NCI-H1436 treated with DMSO at 0.1 percent for 48 hours (cell line): ENCODE measurements around the gene TGFBR2.

Source experiments
- DNase-seq: peaks from one replicate; lab custom pipeline; 2025; lab: John Stamatoyannopoulos, UW

Gene TGFBR2

GRCh38 chr3:30606301-30607031 is at the start of gene TGFBR2:
Gene TGFBR2, plus strand, starts transcription at chr3:30606601. Its CDS starts 283 bp downstream, at chr3:30606884.
- DNase-seq, result no peak

DNA sequence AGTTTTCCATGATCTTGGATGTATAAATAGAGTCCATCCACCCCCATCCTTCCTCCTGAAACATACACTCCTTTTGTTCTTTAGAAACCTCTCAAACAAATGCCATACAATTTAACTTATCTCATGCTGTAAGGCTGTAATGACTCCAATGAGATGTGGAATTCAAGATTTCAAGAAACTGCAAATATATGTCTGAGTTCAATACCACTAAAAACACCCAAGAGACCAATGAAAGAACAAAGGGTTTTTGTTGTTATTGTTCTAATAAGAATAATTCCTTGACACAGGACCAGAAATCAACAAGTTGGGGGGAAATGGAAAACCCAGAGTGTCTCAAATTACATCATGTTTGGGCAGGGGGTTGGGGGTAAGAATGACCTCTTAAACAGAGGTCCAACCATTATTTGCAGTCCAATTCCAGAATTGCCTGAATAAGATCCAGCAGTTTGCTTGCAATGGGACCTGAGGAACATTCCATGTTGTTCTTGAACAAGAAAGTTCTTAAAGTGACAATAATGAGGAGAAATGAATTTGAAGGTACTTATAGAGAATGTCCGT is 48.6 kb upstream of the TGFBR2 start:
- no peak for DNase-seq

- DNase-seq, result no peak
These were observed 42.4 kb upstream of the TGFBR2 start for GRCh38 chr3:30563956-30564355.

DNA sequence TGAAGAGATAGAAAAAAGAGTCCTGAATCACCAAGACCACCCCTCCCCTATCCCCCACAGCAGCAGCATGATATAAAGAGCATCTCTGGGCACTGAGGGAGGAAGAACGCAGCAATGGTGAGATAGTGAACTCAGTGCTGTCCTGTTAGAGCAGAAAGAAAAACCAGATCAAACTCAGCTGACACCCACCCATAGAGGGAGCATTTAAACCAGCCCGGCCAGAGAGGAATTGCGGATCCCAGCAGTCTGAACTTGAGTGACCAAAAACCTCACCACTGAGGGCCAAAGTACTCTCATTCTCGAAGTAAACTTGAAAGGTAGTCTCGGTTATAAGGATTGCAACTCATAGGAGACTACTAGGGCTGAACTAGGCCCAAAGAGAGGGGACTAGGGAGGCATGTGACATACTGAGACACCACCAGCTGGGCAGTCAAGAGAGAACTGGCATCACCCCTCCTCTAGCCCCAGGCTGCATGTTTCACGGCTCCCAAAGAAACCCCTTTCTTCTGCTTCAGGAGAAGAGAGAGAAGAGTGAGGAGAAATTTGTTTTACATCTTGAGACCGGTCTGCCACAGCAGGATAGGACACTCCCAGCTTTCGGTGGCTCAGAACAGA is 39.2 kb upstream of the TGFBR2 start:
- no peak for DNase-seq

DNA sequence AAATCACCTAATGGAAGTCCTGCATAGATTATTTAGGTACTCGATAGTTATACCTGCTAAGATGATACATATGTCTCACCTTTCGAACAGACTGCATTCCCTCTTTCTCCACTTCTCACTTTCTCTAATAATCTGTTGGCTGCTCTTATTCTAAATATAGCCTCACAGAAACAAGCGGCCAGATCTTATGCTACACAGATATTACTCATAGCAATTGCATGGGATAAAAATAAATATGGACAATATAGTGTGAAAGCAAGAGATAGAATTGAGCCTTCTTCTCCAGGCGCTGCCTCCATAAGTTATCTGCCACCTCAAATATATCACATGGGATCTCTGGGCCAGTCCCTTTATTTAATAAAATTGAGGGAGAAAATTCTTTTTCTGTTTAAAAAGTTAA is 29.5 kb upstream of the TGFBR2 start:
- DNase-seq, result no peak

GRCh38 chr3:30577788-30578187 is 28.6 kb upstream of the TGFBR2 start:
- DNase-seq, result no peak

- DNase-seq, result no peak
These were observed 27.9 kb upstream of the TGFBR2 start for GRCh38 chr3:30578479-30578878.

- no peak for DNase-seq
These were observed 27.3 kb upstream of the TGFBR2 start for GRCh38 chr3:30578986-30579579.

- DNase-seq, result no peak
These were observed 25.3 kb upstream of the TGFBR2 start for GRCh38 chr3:30581067-30581585.

DNA sequence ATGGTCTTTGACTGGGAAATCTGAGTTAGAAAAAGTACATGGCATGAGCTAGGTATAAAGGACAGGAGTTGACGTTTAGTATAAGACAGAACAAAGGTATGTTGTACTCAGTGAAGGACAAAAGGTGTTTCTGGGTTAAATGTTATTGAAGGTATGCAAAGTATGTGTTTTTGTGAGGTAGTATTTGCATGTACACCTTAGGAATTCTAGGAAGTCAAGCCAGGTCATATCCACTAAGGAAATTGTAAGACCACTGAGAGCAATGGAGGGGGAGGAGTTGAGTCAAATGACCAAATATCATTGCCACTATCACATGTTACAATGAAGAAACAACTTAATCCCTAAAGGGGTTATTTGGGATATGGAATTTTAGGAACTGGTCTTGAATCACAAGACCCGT is 24.4 kb upstream of the TGFBR2 start:
- no peak for DNase-seq

DNA sequence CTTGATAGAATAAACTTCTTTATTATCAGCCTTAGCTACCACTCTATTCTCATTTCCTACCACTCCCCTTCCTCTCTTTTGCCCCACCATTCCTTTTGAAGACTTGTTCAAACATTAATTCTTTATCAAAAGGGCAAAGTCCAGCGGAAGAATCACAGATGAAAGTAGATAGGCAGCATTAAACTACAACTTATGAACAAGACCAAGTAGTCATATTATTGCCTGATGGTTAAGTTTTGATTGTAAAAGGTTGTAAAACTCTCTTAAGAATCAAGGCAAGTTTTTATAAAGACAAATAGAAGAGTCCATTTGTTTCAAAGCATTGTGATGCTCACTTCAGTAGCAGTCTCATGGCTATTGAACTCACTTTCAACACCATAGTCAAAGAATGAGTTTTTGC is 22.4 kb upstream of the TGFBR2 start:
- no peak for DNase-seq

DNA sequence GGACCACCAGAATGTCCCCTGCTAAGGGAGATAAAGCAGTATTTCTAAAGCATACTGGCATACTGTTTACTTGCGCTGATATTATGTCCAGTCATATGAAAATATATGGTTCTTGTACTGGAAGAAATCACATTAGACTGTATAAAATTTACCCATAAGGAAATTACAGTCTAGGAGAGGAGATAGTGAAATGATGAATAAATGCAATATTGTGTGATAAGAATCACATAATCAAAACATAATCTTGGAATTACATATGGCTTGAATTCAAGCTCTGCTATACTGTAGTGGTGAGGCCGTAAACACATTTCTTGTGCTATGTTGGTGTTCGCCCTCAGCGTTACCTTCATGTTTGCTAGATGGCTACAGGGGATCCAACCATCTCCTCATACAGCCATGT is 20.7 kb upstream of the TGFBR2 start:
- DNase-seq, result no peak

- DNase-seq, result no peak
These were observed 20.1 kb upstream of the TGFBR2 start for GRCh38 chr3:30586096-30586805.

GRCh38 chr3:30586806-30587486 is 19.5 kb upstream of the TGFBR2 start:
- no peak for DNase-seq

DNA sequence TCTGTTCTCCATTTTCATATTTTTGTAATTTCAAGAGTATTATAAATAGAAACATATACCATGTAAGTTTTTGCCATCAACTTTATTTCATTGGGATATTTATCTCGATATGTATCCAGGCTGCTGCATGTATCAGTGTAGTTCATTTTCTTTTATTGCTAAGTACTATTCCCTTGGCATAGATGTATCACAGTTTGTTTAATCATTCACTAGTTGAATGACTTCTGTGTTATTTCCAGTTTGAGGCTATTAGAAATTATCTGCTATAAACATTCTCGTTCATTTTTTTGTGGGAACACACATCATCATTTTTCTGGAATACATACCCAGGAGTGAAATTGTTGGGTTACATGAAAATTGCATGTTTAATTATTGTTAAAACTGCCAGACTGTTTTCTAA is 18.5 kb upstream of the TGFBR2 start:
- no peak for DNase-seq

- DNase-seq, result no peak
These were observed 10.2 kb upstream of the TGFBR2 start for GRCh38 chr3:30596152-30596551.

DNA sequence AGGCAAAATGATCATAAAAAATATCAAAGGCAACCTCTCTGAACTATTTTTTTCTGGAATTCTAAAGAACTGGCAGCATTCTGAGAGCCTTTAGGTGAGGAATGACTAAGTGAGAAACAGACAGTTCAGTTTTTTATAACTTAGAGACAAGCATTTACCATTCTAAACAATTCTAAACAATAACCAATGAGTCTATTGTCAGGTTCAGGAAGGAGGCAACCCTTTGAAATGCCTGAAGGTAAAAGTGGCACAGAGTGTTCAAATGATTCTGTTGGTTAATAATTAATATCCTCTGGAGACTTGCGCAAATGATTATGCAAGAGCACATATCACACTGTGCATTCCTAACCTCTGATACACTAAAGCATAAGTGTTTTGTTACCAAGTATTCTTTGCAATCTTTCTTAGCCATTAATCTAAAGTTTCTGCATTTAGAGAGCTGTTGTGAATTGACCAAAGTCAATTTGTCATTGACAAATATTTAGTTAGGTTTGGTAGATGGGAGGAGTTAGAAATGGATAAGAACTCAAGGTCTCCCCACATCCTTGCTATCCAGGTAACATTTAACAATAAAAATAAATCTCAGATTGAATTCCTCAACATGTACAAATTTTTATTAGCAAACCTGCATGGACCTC is 9.2 kb upstream of the TGFBR2 start:
- DNase-seq, result no peak

DNA sequence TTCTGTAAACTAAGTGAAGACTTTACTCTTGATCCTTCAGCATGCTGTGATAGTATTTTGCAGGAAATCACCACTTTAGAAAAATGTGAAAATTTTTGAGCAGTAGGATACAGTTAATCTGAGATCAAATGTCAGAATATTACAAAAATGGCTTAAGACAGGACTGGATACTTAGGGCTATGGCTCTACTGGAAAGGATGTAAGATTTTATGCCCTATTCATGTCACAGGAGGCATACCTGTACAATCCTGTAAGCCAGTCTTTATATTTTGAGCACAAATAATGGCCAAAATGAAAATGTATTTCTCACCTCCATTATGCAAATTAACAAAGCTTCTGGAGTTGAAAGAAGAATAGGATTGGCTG is 8.6 kb upstream of the TGFBR2 start:
- no peak for DNase-seq

DNA sequence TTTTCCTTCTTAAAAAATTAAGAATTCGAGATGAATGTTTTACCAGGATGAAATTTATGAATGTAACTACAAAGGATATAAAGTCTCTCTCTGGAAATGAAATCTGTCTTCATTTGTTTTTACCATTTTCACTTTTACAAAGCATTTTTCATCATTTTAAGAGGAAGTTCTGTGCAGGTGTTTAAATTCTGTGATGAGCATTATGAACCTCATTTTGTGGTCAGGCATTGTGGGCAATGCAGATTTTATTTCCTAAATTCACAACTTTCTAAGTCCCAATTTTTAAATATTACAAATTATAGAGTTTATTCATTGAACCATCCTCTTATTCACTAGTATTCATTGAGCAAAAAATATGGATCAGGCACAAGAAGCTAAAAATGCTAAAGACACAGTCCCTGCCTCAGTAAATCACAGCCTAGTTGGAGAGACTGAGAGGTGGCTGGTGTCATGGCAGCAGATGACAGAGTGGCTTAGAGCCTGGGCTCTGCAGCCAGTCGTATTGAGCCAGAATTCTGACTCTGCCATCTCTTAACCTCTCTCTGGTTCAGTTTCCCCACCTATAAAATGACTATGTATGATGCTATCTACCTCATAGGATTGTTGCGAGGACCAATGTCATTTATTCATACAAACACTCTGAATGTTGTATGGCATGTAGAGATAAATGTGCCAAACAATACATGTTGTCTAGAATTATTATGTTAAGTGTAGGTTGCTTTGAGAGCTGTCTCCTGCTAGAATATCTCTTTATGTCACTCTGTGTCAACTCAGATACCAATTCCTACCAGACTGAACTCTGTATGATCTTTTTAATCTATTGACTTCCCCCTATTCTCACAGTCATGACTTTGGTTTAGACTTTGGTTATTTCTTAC is 7.5 kb upstream of the TGFBR2 start:
- DNase-seq, result no peak

- no peak for DNase-seq
These were observed 5.8 kb upstream of the TGFBR2 start for GRCh38 chr3:30600572-30600971.
